Duodenal mucosa (tissue), 2 donors: ENCODE results near the gene RASGRF2.

Experiments
- H3K27ac ChIP-seq: one replicate; pipeline ENCODE4 v1.7.0; 2013; ENCODE audit warnings: low read depth, low read length
- H3K27me3 ChIP-seq, 2 donors: one replicate each; pipeline ENCODE4 v1.7.0; 2013; ENCODE audit warnings: low read length in 2 of 2, control low read depth in 1 of 2; ENCODE audit not compliant: insufficient read depth in 2 of 2, control insufficient read depth in 1 of 2
- H3K36me3 ChIP-seq, 2 donors: one replicate each; pipeline ENCODE4 v1.7.0; 2013; ENCODE audit warnings: low read length in 2 of 2, control low read depth in 1 of 2; ENCODE audit not compliant: insufficient read depth in 2 of 2, control insufficient read depth in 1 of 2
- H3K4me1 ChIP-seq, 2 donors: one replicate each; pipeline ENCODE4 v1.7.0; 2013; ENCODE audit warnings: low read length in 2 of 2, control low read depth in 1 of 2; ENCODE audit not compliant: insufficient read depth in 2 of 2, control insufficient read depth in 1 of 2
- H3K4me3 ChIP-seq, 2 donors: one replicate each; pipeline ENCODE4 v1.7.0; 2013; ENCODE audit warnings: low read length in 2 of 2, low read depth in 1 of 2
- H3K9ac ChIP-seq, 2 donors: one replicate each; pipeline ENCODE4 v1.7.0; 2013; ENCODE audit warnings: low read length in 2 of 2, low read depth in 1 of 2
- H3K9me3 ChIP-seq, 2 donors: one replicate each; pipeline ENCODE4 v1.7.0; 2013; ENCODE audit warnings: low read length in 2 of 2, control low read depth in 1 of 2; ENCODE audit not compliant: control insufficient read depth in 1 of 2

The RASGRF2 gene

DNA sequence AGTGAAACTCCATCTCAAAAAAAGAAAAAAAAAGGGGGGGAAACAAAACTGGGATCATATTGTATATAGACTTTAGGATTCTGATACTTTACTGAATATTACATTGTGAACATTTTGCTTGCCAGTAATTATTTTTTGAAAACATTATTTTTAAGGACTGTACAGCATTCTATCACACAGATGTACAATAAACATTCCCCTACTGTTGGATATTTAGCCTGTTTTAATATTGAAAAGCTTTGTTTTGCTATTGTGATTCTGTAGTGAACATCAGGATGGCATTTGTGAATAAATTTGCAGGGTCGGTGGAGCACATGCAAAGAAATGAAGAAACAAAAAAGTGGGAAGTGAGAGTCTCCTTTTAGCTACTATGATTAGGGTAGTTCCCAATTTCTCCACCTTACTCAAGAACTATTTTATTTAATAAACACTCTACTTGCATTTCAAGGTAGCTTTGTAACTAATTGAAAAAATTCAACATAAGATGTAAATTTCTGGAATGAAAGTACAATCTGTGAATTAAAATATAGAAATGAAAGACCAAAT lies 18.7 kb downstream of the RASGRF2 start:
- no peaks in the 10 kb centered on the region for H3K27me3 ChIP-seq
- no peak overlapping the region for H3K27ac ChIP-seq
- H3K9ac ChIP-seq = no peak overlapping the region
- no peaks in the 10 kb centered on the region for H3K4me1 ChIP-seq
- no peaks in the 10 kb centered on the region for H3K36me3 ChIP-seq
- H3K9me3 ChIP-seq = no peaks in the 10 kb centered on the region
- H3K4me3 ChIP-seq = no peak overlapping the region

DNA sequence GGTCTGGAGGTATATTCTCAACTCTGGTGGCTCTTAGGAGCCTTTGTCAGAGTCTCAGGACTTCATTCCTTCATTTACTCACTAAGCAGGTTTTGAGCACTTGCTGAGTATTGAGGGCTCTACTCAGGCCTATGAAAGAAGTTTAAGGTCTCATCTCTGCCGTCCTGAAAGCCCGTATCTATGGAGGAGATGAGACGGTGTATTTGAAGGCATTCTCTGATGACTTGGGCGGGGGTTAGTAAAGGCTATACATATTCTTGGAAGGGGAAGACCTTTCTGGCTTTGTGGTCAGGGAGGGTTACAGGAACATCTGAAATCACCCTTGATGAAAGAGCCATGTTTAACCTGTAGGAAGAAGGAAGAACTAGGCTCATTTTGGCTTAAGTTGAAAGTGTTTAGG lies 21.9 kb downstream of the RASGRF2 start:
- Histone ChIP-seq H3K36me3 (no peaks in the 10 kb centered on the region), H3K27me3 (no peaks in the 10 kb centered on the region), H3K27ac (no peak overlapping the region), H3K9ac (no peak overlapping the region), H3K4me3 (no peak overlapping the region), H3K4me1 (no peaks in the 10 kb centered on the region), H3K9me3 (no peaks in the 10 kb centered on the region)

DNA sequence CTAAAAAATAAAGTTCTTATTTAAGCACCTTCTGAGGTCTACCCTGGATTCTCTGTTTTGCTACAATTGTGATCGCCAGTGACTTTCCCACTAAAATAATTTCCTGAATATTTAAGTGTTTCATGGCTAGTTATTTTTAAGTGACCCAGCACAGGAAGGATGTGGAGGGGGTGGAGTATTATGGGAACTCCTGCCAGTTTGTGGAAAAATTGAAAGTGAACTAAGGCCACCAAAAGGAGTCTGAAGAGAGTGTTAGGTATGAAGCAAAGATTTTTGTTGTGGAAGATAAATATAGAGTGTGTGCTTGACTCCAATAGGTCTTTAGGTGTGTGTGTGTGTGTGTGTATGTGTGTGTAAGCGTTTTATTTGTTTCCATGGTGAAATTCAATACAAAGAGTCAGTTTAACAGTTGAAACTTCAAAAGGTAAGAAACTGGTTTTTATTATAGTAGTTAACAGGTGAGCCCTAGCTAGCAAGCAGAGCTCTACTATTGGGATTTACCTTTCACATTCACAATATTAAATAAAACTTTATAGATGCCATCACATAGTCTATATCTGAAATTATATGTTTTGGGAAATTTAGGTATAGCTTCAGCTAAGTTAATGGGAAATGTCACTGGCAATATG lies 25.6 kb downstream of the RASGRF2 start:
- Histone ChIP-seq H3K4me3 (no peak overlapping the region), H3K27ac (no peak overlapping the region), H3K4me1 (no peaks in the 10 kb centered on the region), H3K9ac (no peak overlapping the region), H3K9me3 (no peaks in the 10 kb centered on the region), H3K27me3 (no peaks in the 10 kb centered on the region), H3K36me3 (no peaks in the 10 kb centered on the region)

DNA sequence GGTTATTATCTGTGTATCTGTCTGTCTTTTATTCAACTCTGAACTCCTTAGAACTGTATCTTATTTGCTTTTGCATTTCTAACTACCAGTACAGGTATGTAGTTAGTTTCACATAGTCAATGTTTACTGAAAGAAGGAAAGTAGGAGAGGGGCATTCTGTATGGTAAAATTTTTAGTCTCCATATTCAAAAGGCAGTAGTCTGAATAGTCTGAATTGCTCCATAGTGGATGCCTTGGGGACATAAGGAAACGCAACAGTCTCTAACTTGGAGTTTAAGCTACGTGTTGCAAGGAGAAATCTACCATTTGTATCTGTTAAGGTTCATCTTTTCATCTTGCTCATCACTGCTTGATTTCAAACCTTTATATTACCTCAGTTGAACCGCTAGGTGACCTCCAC lies 26.2 kb downstream of the RASGRF2 start:
- Histone ChIP-seq H3K9me3 (no peaks in the 10 kb centered on the region), H3K36me3 (no peaks in the 10 kb centered on the region), H3K4me1 (no peaks in the 10 kb centered on the region), H3K9ac (no peak overlapping the region), H3K27ac (no peak overlapping the region), H3K27me3 (no peaks in the 10 kb centered on the region), H3K4me3 (no peak overlapping the region)

DNA sequence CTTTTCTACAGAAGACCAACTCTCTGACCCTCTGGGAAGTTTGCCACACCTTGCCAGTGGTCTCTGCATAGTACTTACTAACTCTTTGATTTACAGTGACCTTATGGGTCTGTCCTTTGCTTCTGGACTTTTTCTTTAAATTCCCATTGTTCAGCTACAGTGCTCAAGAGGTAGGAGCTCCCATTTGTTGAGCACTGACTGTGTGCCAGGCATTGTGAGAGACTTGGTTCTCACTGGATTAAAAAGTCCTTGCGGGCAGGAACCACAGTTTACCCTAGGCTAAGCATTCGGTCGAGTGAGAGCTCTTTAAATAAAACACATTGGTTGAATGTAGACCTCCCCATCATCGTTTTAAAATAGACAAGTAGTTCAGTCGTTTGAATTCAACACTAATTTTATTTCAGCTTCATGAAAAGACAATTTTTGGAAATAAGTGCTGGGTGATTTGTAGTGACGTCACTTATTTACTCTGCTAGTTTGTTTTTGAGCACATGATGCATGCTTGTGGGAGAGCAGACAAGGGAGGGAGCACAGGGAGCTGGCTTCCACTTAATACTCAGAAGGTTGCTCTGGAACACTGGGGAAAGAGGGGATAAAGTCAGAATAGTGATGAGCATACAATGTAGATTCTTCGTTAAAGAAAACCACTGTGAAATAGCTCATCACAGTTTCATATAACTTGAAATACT lies 27.1 kb downstream of the RASGRF2 start:
- Histone ChIP-seq H3K4me1 (no peaks in the 10 kb centered on the region), H3K9me3 (no peaks in the 10 kb centered on the region), H3K36me3 (no peaks in the 10 kb centered on the region), H3K27ac (no peak overlapping the region), H3K9ac (no peak overlapping the region), H3K4me3 (no peak overlapping the region), H3K27me3 (no peaks in the 10 kb centered on the region)

DNA sequence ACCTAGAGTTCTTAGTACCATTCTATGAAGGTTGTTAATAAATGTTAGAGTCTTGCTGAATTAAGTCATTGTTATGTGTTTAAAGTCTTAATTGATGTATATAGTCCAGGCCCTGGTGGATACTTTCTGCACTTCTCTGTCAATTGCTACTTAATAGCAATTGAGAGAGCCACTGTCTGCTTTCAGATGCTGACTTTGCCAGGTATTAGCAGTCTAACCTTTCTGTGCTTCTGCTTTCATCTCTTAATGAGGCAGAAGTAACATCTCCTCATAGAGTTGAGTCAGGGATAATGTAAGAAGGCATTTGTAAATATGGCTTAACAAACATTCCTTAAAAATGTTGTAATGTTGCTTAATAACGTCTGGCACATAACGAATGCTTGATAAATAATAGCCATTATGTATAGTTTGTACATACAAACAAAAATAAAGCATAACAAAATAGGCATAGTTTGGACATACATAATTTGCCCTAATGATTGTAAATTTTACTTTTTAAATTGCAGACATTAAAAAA lies 28.3 kb downstream of the RASGRF2 start:
- Histone ChIP-seq H3K4me1 (no peaks in the 10 kb centered on the region), H3K27ac (no peak overlapping the region), H3K27me3 (no peaks in the 10 kb centered on the region), H3K36me3 (no peaks in the 10 kb centered on the region), H3K9me3 (no peaks in the 10 kb centered on the region), H3K9ac (no peak overlapping the region), H3K4me3 (no peak overlapping the region)

DNA sequence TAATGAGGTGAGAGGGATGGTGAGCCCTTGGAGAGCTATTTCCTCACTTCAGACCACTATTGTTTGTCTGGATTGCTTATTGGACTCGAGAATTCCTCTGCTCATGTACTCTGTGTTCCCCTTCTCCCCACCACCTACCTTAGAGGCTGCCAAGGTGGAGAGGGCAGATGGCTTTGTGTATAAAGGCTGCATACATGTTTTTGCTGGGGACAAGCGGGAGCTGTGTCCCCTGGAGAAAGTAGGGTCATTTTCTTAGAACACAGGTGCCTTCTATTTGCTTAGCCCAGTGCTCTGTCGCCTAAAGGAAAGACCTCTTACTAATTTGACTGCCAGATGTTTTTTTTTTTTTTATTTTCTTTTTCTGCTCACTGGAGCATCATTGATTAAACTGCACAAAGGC lies 29.7 kb downstream of the RASGRF2 start:
- Histone ChIP-seq H3K9me3 (no peaks in the 10 kb centered on the region), H3K4me1 (no peaks in the 10 kb centered on the region), H3K9ac (no peak overlapping the region), H3K36me3 (no peaks in the 10 kb centered on the region), H3K27ac (no peak overlapping the region), H3K4me3 (no peak overlapping the region), H3K27me3 (no peaks in the 10 kb centered on the region)

DNA sequence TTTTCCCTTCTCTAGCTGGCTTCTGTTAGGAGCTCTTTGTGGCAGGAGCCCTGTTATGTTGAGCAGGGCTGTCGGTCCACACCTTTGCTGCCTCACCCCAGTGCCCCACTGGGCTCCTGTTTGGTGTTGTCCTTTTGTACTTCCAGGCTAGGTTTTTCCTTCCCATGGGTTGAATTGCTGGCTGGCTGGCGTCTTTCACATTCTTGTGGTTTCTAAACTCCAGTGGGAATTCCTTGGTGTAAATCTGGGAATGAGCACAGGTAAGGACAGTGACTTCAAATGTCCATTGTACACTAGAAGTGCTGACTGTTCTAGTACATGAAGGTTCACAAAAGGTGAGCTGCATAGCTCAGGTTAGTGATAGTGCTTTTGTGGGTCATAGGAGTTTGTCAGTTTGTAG lies 30.4 kb downstream of the RASGRF2 start:
- no peak overlapping the region for H3K9ac ChIP-seq
- no peaks in the 10 kb centered on the region for H3K27me3 ChIP-seq
- no peak overlapping the region for H3K4me3 ChIP-seq
- no peak overlapping the region for H3K27ac ChIP-seq
- H3K4me1 ChIP-seq = no peaks in the 10 kb centered on the region
- no peaks in the 10 kb centered on the region for H3K9me3 ChIP-seq
- H3K36me3 ChIP-seq = no peaks in the 10 kb centered on the region

DNA sequence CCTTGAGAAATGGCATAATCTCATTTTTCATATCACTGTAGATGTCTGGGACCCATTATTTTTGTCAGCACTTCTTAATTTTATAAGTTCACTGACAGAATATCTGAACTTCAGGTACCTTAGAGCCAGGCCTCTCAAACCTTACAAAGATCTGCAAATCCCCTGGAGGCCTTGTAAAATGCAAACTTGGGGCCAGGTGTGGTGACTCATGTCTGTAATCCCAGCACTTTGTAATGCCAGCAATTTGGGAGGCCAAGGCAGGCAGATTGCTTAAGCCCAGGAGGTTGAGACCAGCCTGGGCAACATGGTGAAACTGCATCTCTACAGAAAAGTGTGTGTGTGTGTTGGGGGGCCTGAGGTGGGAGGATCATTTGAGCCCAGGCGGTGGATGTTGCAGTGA lies 30.8 kb downstream of the RASGRF2 start:
- Histone ChIP-seq H3K4me1 (no peaks in the 10 kb centered on the region), H3K9ac (no peak overlapping the region), H3K36me3 (no peaks in the 10 kb centered on the region), H3K9me3 (no peaks in the 10 kb centered on the region), H3K4me3 (no peak overlapping the region), H3K27ac (no peak overlapping the region), H3K27me3 (no peaks in the 10 kb centered on the region)

DNA sequence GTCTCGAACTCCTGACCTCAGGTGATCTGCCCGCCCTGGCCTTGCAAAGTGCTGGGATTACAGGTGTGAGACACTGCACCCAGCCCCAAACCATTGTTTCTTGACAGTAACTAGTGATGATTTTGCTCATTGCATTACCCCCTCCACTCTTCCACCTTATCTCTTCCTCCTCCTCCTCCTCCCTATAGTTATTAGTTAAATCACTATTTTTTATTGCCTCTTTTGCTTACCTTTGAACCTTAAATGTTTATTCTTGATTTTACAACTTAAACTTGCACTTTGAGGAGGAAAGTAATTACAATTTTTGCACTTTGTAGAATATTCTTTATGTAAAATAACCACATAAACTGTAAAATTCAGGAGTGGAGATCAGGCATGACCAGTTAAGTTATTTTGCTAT lies 35.7 kb downstream of the RASGRF2 start:
- no peaks in the 10 kb centered on the region for H3K27me3 ChIP-seq
- H3K9me3 ChIP-seq = no peaks in the 10 kb centered on the region
- H3K36me3 ChIP-seq = no peaks in the 10 kb centered on the region
- H3K4me1 ChIP-seq = no peaks in the 10 kb centered on the region
- H3K9ac ChIP-seq = no peak overlapping the region
- no peak overlapping the region for H3K4me3 ChIP-seq
- H3K27ac ChIP-seq = no peak overlapping the region
